ENCODE measurements around the gene CSTPP1.

- TF ChIP-seq CTCF (optimal IDR thresholded peaks at IDR 0.05 in 1 of 3, IDR thresholded peaks at IDR 0.05 in 1 of 3, conservative IDR thresholded peaks at IDR 0.05 in 1 of 3; ENCODE audit: extremely low read depth in 1 of 3, insufficient read depth in 2 of 3, low read length in 3 of 3) (no peak), EZH2 (IDR thresholded peaks at IDR 0.05; ENCODE audit: low read length) (no peak)
These were observed 39.8 kb downstream of the CSTPP1 start for GRCh38 chr11:46976182-46976854.
